Measurements from ENCODE around the gene HECTD4. TPM values are rescaled to one million over a fixed set of nuclear protein-coding genes. Genes with fewer than 3 reads are reported as not detected.
"Not testable (repeated sequence)": the region's sequence is repeated elsewhere in the genome, so short reads cannot be mapped to it uniquely, and the experiment has no call there.

Gene HECTD4
- total and polyA plus RNA-seq, 2 donors (not counting 1 experiment from before 2014, with no cell fraction given) = 46.4 to 92.2 TPM

DNA sequence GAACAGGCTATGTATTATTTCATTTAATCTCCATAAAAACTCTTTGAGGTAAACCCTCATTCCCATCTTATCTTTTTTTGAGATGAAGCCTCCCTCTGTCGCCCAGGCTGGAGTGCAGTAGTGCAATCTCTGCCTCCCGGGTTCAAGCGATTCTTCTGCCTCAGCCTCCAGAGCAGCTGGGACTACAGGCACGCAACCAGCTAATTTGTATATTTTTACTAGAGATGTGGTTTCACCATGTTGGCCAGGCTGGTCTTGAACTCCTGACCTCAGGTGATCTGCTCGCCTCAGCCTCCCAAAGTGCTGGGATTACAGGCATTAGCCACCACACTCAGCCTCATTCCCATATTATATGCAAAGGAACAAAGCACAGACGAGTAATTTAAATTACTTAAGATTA, 25.5 kb upstream of the HECTD4 start:
- H2AFZ ChIP-seq (ENCODE audit: insufficient read depth, low read depth, low read length, poor library complexity, severe bottlenecking); H3K79me2 ChIP-seq (ENCODE audit: control insufficient read depth, insufficient read depth, low read length); H3K27me3 Mint-ChIP-seq; DNase-seq; H3K27me3 ChIP-seq (replicated peaks in 1 of 4; ENCODE audit: control extremely low read depth in 1 of 4, control insufficient read depth in 3 of 4, insufficient read depth in 4 of 4, low read length in 3 of 4); CTCF ChIA-PET; H3K9me3 Mint-ChIP-seq (ENCODE audit: insufficient read depth); H3K4me3 ChIP-seq (ENCODE audit: control extremely low read depth in 1 of 5, extremely low read depth in 1 of 5, insufficient read depth in 1 of 5, low read depth in 2 of 5, low read length in 4 of 5); H3K9me3 ChIP-seq (ENCODE audit: control extremely low read depth in 1 of 3, control insufficient read depth in 2 of 3, insufficient read depth in 1 of 3, low read length in 2 of 3); intact Hi-C loops (cut with micrococcal nuclease); ATAC-seq (ENCODE audit: low read depth); POLR2A ChIA-PET; H3K9ac ChIP-seq (ENCODE audit: low read length): not testable (repeated sequence)
- Histone ChIP-seq H4K20me1 (ENCODE audit: control insufficient read depth, insufficient read depth, low read length, poor library complexity, severe bottlenecking) (peaks cover 17% of the 10 kb centered on the region), H3K4me1 (ENCODE audit: control insufficient read depth in 2 of 2, insufficient read depth in 2 of 2, low read length in 2 of 2) (peaks cover 15 to 24% of the 10 kb centered on the region in 2 donors), H3K4me2 (replicated peaks; ENCODE audit: low read depth, low read length, poor library complexity, severe bottlenecking) (peak overlapping the region; percentile 88), H3K27ac (ENCODE audit: low read length in 2 of 2) (peak overlapping the region in 1 of 2 donors; percentile 91), H3K36me3 (replicated peaks in 1 of 2; ENCODE audit: control extremely low read depth in 1 of 2, control insufficient read depth in 1 of 2, extremely low read depth in 1 of 2, insufficient read depth in 2 of 2, low read length in 1 of 2) (peaks cover 15 to 41% of the 10 kb centered on the region in 2 experiments)
- H3K27ac Mint-ChIP-seq = peak overlapping the region; percentile 57
- peaks cover 28% of the 10 kb centered on the region for H3K4me1 Mint-ChIP-seq
- 74% methylated on average over 4 of the region's 6 CpGs for WGBS (ENCODE audit: insufficient coverage)
- peak overlapping the region; percentile 59 for H3K4me3 Mint-ChIP-seq

DNA sequence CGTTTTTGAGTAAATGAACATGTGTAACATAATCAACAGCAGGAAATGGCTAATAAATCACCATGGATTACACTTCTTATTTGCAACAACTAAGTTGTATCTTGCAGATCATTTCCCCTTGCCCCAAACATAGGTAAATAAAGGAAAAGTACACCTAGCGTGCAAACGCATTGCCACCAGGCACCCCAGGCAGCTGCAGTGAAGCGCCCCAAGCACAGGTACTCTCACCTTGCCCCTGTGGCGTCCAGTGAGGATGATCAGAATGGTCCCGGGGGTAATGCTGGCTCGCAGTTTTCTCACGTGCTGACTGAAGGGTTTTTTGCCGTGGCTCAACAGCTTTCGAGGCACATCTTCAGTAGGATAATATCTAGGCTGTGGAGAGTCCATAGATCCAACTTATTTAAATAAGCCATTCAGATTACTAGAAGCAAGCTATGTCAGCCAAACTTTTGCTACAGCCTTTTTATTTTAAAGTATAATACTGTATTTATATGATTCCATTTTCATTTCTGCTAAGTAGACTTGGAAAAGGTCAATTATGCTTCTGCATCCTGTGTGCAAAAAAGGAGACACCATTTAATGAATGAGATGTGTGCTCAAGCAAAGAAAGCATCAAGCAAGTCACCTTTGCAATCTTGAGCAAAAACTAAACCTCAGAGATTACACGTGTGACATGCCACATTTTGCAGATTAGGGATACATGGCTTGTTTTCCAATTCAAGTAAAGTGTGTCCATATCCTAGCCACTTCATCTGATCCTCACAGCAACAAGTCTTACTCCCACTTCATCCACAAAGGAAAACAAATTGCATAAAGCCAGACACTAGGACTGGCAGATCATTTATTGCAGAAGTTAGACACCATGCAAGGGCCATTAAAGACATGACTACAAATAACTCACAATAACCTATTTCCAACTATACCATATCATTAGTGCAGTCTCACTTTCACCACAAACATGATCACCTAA, 24.6 kb upstream of the HECTD4 start:
- peaks cover 15 to 41% of the 10 kb centered on the region in 2 experiments for H3K36me3 ChIP-seq (replicated peaks in 1 of 2; ENCODE audit: control extremely low read depth in 1 of 2, control insufficient read depth in 1 of 2, extremely low read depth in 1 of 2, insufficient read depth in 2 of 2, low read length in 1 of 2)
- no peaks in the 10 kb centered on the region for H3K9me3 Mint-ChIP-seq (ENCODE audit: insufficient read depth)
- H3K9me3 ChIP-seq (ENCODE audit: control extremely low read depth in 1 of 3, control insufficient read depth in 2 of 3, insufficient read depth in 1 of 3, low read length in 2 of 3) = no peaks in the 10 kb centered on the region
- H3K4me1 ChIP-seq (ENCODE audit: control insufficient read depth in 2 of 2, insufficient read depth in 2 of 2, low read length in 2 of 2) = peaks cover 15 to 24% of the 10 kb centered on the region in 2 donors
- H3K27me3 ChIP-seq (replicated peaks in 1 of 4; ENCODE audit: control extremely low read depth in 1 of 4, control insufficient read depth in 3 of 4, insufficient read depth in 4 of 4, low read length in 3 of 4) = no peaks in the 10 kb centered on the region
- no peak for ATAC-seq (ENCODE audit: low read depth)
- H3K79me2 ChIP-seq (ENCODE audit: control insufficient read depth, insufficient read depth, low read length) = peaks cover 5% of the 10 kb centered on the region
- H3K27ac Mint-ChIP-seq = peak overlapping the region; percentile 57
- ChIA-PET POLR2A (no interaction called here), CTCF (interaction anchor here (2.4 kb wide), 1 partner anchor 209 kb away, joined by 8 read pairs; no protein-coding TSS in a partner anchor)
- no peak overlapping the region for H3K9ac ChIP-seq (ENCODE audit: low read length)
- H3K4me3 ChIP-seq (ENCODE audit: control extremely low read depth in 1 of 5, extremely low read depth in 1 of 5, insufficient read depth in 1 of 5, low read depth in 2 of 5, low read length in 4 of 5) = no peak overlapping the region
- no peak for TF ChIP-seq EZH2 (IDR thresholded peaks at IDR 0.05; ENCODE audit: borderline replicate concordance, insufficient read depth, low read depth, low read length, poor library complexity, severe bottlenecking)
- TF ChIP-seq, protein P1, sequence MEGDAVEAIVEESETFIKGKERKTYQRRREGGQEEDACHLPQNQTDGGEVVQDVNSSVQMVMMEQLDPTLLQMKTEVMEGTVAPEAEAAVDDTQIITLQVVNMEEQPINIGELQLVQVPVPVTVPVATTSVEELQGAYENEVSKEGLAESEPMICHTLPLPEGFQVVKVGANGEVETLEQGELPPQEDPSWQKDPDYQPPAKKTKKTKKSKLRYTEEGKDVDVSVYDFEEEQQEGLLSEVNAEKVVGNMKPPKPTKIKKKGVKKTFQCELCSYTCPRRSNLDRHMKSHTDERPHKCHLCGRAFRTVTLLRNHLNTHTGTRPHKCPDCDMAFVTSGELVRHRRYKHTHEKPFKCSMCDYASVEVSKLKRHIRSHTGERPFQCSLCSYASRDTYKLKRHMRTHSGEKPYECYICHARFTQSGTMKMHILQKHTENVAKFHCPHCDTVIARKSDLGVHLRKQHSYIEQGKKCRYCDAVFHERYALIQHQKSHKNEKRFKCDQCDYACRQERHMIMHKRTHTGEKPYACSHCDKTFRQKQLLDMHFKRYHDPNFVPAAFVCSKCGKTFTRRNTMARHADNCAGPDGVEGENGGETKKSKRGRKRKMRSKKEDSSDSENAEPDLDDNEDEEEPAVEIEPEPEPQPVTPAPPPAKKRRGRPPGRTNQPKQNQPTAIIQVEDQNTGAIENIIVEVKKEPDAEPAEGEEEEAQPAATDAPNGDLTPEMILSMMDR (IDR thresholded peaks at IDR 0.05) = no peak
- 100% methylated on average over 2 of the region's 11 CpGs for WGBS (ENCODE audit: insufficient coverage)
- no peaks in the 10 kb centered on the region for H3K27me3 Mint-ChIP-seq
- no peak overlapping the region for H2AFZ ChIP-seq (ENCODE audit: insufficient read depth, low read depth, low read length, poor library complexity, severe bottlenecking)
- peaks cover 17% of the 10 kb centered on the region for H4K20me1 ChIP-seq (ENCODE audit: control insufficient read depth, insufficient read depth, low read length, poor library complexity, severe bottlenecking)
- no peak overlapping the region for H3K4me2 ChIP-seq (replicated peaks; ENCODE audit: low read depth, low read length, poor library complexity, severe bottlenecking)
- intact Hi-C loops (cut with micrococcal nuclease) = no loop called here
- H3K4me3 Mint-ChIP-seq = peak overlapping the region; percentile 59
- DNase-seq = no peak
- peaks cover 28% of the 10 kb centered on the region for H3K4me1 Mint-ChIP-seq
- H3K27ac ChIP-seq (ENCODE audit: low read length in 2 of 2) = no peak overlapping the region

All from B cell (primary cell).